HL-60 (cell line): Measurements from ENCODE around the gene CD209.

Experiments used
- DNase-seq, 2 experiments: peaks; one replicate each; pipeline ENCODE4 v3.0.0-alpha.2; 2010 to 2020; ENCODE audit warnings: low read depth in 1 of 2, low spot score in 1 of 2
- H3K27ac ChIP-seq: fragments of 250-450 bp; sonication (Bioruptor Pico); replicated peaks from 2 replicates; pipeline ENCODE4 v1.5.1; 2020; ENCODE audit warnings: mild to moderate bottlenecking, moderate library complexity
- H3K27me3 ChIP-seq: fragments of 250-450 bp; sonication (Bioruptor Pico); 2 replicates; pipeline ENCODE4 v1.5.1; 2021; ENCODE audit warnings: mild to moderate bottlenecking, moderate library complexity; ENCODE audit not compliant: insufficient read depth, poor library complexity, severe bottlenecking
- H3K4me3 ChIP-seq: replicated peaks from 2 replicates; pipeline ENCODE4 v1.5.1; 2011; ENCODE audit warnings: mild to moderate bottlenecking, control low read depth, low read length; ENCODE audit not compliant: insufficient read depth
- CTCF ChIP-seq: IDR thresholded peaks from one replicate; pipeline ENCODE4 v1.5.1; 2011; ENCODE audit warnings: low read length, control low read depth, inconsistent platforms; ENCODE audit not compliant: insufficient read depth
- GABPA ChIP-seq: IDR thresholded peaks from 2 replicates; pipeline ENCODE4 v1.6.1; 2012; ENCODE audit warnings: low read depth
- POLR2AphosphoS5 ChIP-seq: IDR thresholded peaks from 2 replicates; pipeline ENCODE4 v1.6.1; 2012; ENCODE audit warnings: low read depth
- REST ChIP-seq: IDR thresholded peaks from 2 replicates; pipeline ENCODE4 v1.6.1; 2012; ENCODE audit warnings: low read depth; ENCODE audit not compliant: insufficient replicate concordance
- SPI1 ChIP-seq: IDR thresholded peaks from 2 replicates; pipeline ENCODE4 v1.6.1; 2012; ENCODE audit warnings: low read depth, mild to moderate bottlenecking, borderline replicate concordance

The CD209 gene

GRCh38 chr19:7773841-7774240 lies 26.5 kb upstream of the CD209 start:
- TF ChIP-seq GABPA (no peak), CTCF (no peak), POLR2AphosphoS5 (no peak), REST (no peak), SPI1 (no peak)
- no peak for DNase-seq
- Histone ChIP-seq H3K4me3 (no peak overlapping the region), H3K27me3 (no peaks in the 10 kb centered on the region), H3K27ac (no peak overlapping the region; the same call in 1 of the 2 replicates)

DNA sequence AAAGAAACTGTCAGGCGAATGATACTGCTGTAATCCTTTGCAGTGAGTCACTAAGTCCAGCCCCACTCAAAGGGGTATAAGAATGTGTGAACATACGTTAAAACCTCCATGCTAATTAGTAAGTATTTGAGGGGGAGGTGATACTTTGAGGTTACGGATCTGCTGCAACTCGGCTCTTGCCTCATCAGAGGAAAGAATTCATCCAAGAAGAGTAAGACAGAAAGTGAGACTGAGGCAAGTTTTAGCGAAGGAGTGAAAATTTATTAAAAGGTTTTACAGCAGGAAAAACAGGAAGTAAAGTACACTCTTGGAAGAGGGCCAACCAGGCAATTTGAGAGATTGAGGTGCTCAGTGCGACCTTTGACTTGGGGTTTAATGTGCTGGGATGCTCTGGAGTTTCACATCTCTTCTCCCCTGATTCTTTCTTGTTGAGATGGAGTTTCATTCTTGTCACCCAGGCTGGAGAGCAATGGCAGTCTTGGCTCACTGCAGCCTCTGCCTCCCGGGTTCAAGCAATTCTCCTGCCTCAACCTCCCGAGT lies 25.5 kb upstream of the CD209 start:
- H3K27me3 ChIP-seq, result no peaks in the 10 kb centered on the region
- H3K27ac ChIP-seq, result peak overlapping the region; percentile 63
- peak; percentile 90 to 93 for DNase-seq
- H3K4me3 ChIP-seq, result no peak overlapping the region
- TF ChIP-seq REST, result no peak
- TF ChIP-seq POLR2AphosphoS5, result peak; percentile 73

GRCh38 chr19:7771072-7771471 lies 23.7 kb upstream of the CD209 start:
- H3K4me3 ChIP-seq, result no peak overlapping the region
- H3K27me3 ChIP-seq, result no peaks in the 10 kb centered on the region
- no peak for DNase-seq
- no peak overlapping the region for H3K27ac ChIP-seq
- TF ChIP-seq SPI1 (no peak), GABPA (no peak), POLR2AphosphoS5 (no peak)

DNA sequence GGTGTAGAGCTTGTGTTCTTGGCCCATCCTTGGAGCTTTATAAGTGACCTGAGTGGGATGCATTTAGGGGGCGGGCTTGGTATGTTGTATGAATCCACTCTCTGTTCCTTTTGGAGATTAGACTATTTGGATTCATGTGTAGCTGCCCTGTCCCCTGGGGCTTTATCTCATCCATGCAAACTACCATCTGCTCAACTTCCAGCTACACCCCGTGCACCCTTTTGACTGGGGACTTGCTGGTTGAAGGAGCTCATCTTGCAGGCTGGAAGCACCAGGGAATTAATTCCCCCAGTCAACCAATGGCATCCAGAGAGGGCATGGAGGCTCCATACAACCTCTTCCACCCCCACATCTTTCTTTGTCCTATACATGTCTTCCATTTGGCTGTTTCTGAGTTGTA lies 21.8 kb upstream of the CD209 start:
- no peak for DNase-seq
- Histone ChIP-seq H3K4me3 (no peak overlapping the region), H3K27me3 (no peaks in the 10 kb centered on the region), H3K27ac (no peak overlapping the region)
- TF ChIP-seq REST (no peak), POLR2AphosphoS5 (no peak), SPI1 (no peak), CTCF (no peak), GABPA (no peak)
